HFFc6 (cell line): ENCODE data around the gene IPO8. TPM values are rescaled to one million over a fixed set of nuclear protein-coding genes. Genes with fewer than 3 reads are reported as not detected.

Experiments
- DNase-seq: peaks from one replicate; pipeline ENCODE4 v3.0.0-alpha.2; 2018
- H3K27ac Mint-ChIP-seq: 2 replicates; pipeline ENCODE4 v1.8.0; 2020; ENCODE audit warnings: mild to moderate bottlenecking, mixed read lengths
- H3K27me3 Mint-ChIP-seq: 2 replicates; pipeline ENCODE4 v1.8.0; 2021; ENCODE audit warnings: mild to moderate bottlenecking, moderate library complexity, mixed read lengths; ENCODE audit not compliant: insufficient read depth
- H3K36me3 Mint-ChIP-seq: 2 replicates; pipeline ENCODE4 v1.8.0; 2021; ENCODE audit warnings: low read depth, mixed read lengths
- H3K4me1 Mint-ChIP-seq: 2 replicates; pipeline ENCODE4 v1.8.0; 2020; ENCODE audit warnings: low read depth, mixed read lengths
- H3K4me3 Mint-ChIP-seq: 2 replicates; pipeline ENCODE4 v1.8.0; 2020; ENCODE audit warnings: mild to moderate bottlenecking, moderate library complexity, mixed read lengths
- H3K9me3 Mint-ChIP-seq: 2 replicates; pipeline ENCODE4 v1.8.0; 2020; ENCODE audit warnings: mild to moderate bottlenecking, mixed read lengths
- CTCF ChIP-seq: fragments of 200-600 bp; sonication (generic); IDR thresholded peaks from 2 replicates; pipeline ENCODE4 v1.5.0; 2021; ENCODE audit warnings: antibody characterized with exemption, mild to moderate bottlenecking
- long read RNA-seq: library from polyadenylated mRNA; unstranded; transcript quantifications from one replicate; pipeline ENCODE4 v2.0.0, GENCODE V29; 2019
- total RNA-seq, 6 experiments: library from RNA; stranded (reverse); fragmentation: NEBNext Ultra II Directional; extraction: Animal tissue kit (Norgen Biotek cat#: 25700); gene quantifications; 2 replicates in 1 of 6; 3 replicates in 5 of 6; pipeline ENCODE4 v1.2.3, GENCODE V29; 2021

IPO8 gene
- total RNA-seq = 10 to 100 TPM; 44.4 to 53.3 (median 44.7) TPM
- long read RNA-seq, partial matches to known transcripts = 5 of 11 reads
- long read RNA-seq, other reads (novel, unspliced or antisense) = 6 of 11 reads

- H3K27me3 Mint-ChIP-seq = no peaks in the 10 kb centered on the region; the same call in none of the 2 replicates
- DNase-seq = peak; percentile 90
- H3K4me1 Mint-ChIP-seq = peaks cover 52% of the 10 kb centered on the region
- peak within 1 kb of the TSS; percentile 96 for H3K4me3 Mint-ChIP-seq
- peak; percentile 56 for TF ChIP-seq CTCF
- peak within 1 kb of the TSS; percentile 86 for H3K27ac Mint-ChIP-seq
- H3K9me3 Mint-ChIP-seq = no peaks in the 10 kb centered on the region
- H3K36me3 Mint-ChIP-seq = 0 out of 2 replicates have a peak, but pooled peaks cover 3% of the 10 kb centered on the region
These were observed at the start of gene IPO8 for GRCh38 chr12:30695199-30696102. Gene IPO8, minus strand, starts transcription at chr12:30695869. Its CDS starts 222 bp downstream, at chr12:30695647.

- peaks cover 27% of the 10 kb centered on the region for H3K4me1 Mint-ChIP-seq
- peaks cover 33% of the 10 kb centered on the region for H3K36me3 Mint-ChIP-seq
- no peaks in the 10 kb centered on the region for H3K27me3 Mint-ChIP-seq
- no peak overlapping the region for H3K4me3 Mint-ChIP-seq
- TF ChIP-seq CTCF = no peak
- H3K9me3 Mint-ChIP-seq = no peaks in the 10 kb centered on the region
- DNase-seq = no peak
- no peak overlapping the region for H3K27ac Mint-ChIP-seq
These were observed 48.7 kb upstream of the IPO8 start for GRCh38 chr12:30744321-30744720.

GRCh38 chr12:30740274-30740673 lies 44.6 kb upstream of the IPO8 start:
- Mint-ChIP-seq H3K27me3 (no peaks in the 10 kb centered on the region), H3K4me3 (no peak overlapping the region), H3K27ac (no peak overlapping the region), H3K4me1 (peaks cover 11% of the 10 kb centered on the region; the same call in 1 of the 2 replicates), H3K9me3 (no peaks in the 10 kb centered on the region), H3K36me3 (peaks cover 31% of the 10 kb centered on the region)
- no peak for DNase-seq
- no peak for TF ChIP-seq CTCF

GRCh38 chr12:30739020-30739419 lies 43.4 kb upstream of the IPO8 start:
- H3K27ac Mint-ChIP-seq = no peak overlapping the region
- no peaks in the 10 kb centered on the region for H3K27me3 Mint-ChIP-seq
- peaks cover 31% of the 10 kb centered on the region for H3K36me3 Mint-ChIP-seq
- no peak for TF ChIP-seq CTCF
- H3K4me1 Mint-ChIP-seq = peaks cover 11% of the 10 kb centered on the region; the same call in 1 of the 2 replicates
- no peak for DNase-seq
- H3K4me3 Mint-ChIP-seq = no peak overlapping the region
- no peaks in the 10 kb centered on the region for H3K9me3 Mint-ChIP-seq

- no peak overlapping the region for H3K27ac Mint-ChIP-seq
- peaks cover 16% of the 10 kb centered on the region for H3K4me1 Mint-ChIP-seq
- H3K36me3 Mint-ChIP-seq = peaks cover 38% of the 10 kb centered on the region
- H3K4me3 Mint-ChIP-seq = no peak overlapping the region
- TF ChIP-seq CTCF = no peak
- H3K9me3 Mint-ChIP-seq = no peaks in the 10 kb centered on the region
- DNase-seq = no peak
- H3K27me3 Mint-ChIP-seq = no peaks in the 10 kb centered on the region
These were observed 37.4 kb upstream of the IPO8 start for GRCh38 chr12:30732954-30733637.
